ENCODE measurements around the gene TPST2.
"Not testable (repeated sequence)": the region's sequence is repeated elsewhere in the genome, so short reads cannot be mapped to it uniquely, and the experiment has no call there.

TPST2 gene

GRCh38 chr22:26534171-26534855 is 55.6 kb downstream of the TPST2 start:
- no peak for DNase-seq (ENCODE audit: low read depth in 2 of 2)

GRCh38 chr22:26529345-26529744 is 60.6 kb downstream of the TPST2 start:
- DNase-seq (ENCODE audit: low read depth in 2 of 2) = no peak

GRCh38 chr22:26528518-26528917 is 61.4 kb downstream of the TPST2 start:
- DNase-seq (ENCODE audit: low read depth in 2 of 2) = not testable (repeated sequence)

- DNase-seq (ENCODE audit: low read depth in 2 of 2) = no peak
Observed at GRCh38 chr22:26527574-26528465, 62.1 kb downstream of the TPST2 start.

- no peak for DNase-seq (ENCODE audit: low read depth in 2 of 2)
Observed at GRCh38 chr22:26527167-26527566, 62.8 kb downstream of the TPST2 start.

- DNase-seq (ENCODE audit: low read depth in 2 of 2) = no peak
Observed at GRCh38 chr22:26525946-26526564, 63.9 kb downstream of the TPST2 start.

- DNase-seq (ENCODE audit: low read depth in 2 of 2) = no peak
Observed at GRCh38 chr22:26524870-26525269, 65.1 kb downstream of the TPST2 start.

- no peak for DNase-seq (ENCODE audit: low read depth in 2 of 2)
Observed at GRCh38 chr22:26522592-26522991, 67.3 kb downstream of the TPST2 start.

- DNase-seq (ENCODE audit: low read depth in 2 of 2) = no peak
Observed at GRCh38 chr22:26522012-26522411, 67.9 kb downstream of the TPST2 start.

- DNase-seq (ENCODE audit: low read depth in 2 of 2) = no peak
Observed at GRCh38 chr22:26517429-26517828, 72.5 kb downstream of the TPST2 start.

- no peak for DNase-seq (ENCODE audit: low read depth in 2 of 2)
Observed at GRCh38 chr22:26516503-26516902, 73.4 kb downstream of the TPST2 start.

- DNase-seq (ENCODE audit: low read depth in 2 of 2) = no peak
Observed at GRCh38 chr22:26515931-26516330, 74.0 kb downstream of the TPST2 start.

- no peak for DNase-seq (ENCODE audit: low read depth in 2 of 2)
Observed at GRCh38 chr22:26514419-26515161, 75.3 kb downstream of the TPST2 start.

- no peak for DNase-seq (ENCODE audit: low read depth in 2 of 2)
Observed at GRCh38 chr22:26513838-26514237, 76.1 kb downstream of the TPST2 start.

- DNase-seq (ENCODE audit: low read depth in 2 of 2) = peak; percentile 90 to 92
Observed at GRCh38 chr22:26512149-26512793, 77.7 kb downstream of the TPST2 start, which contains the start of gene TFIP11. Gene TFIP11 (minus strand): TSS chr22:26512473. CDS start chr22:26510272, 2,201 bp downstream.

- DNase-seq (ENCODE audit: low read depth in 2 of 2) = no peak
Observed at GRCh38 chr22:26508148-26508547, 81.8 kb downstream of the TPST2 start.

- DNase-seq (ENCODE audit: low read depth in 2 of 2) = no peak
Observed at GRCh38 chr22:26503758-26504157, 86.2 kb downstream of the TPST2 start.

GRCh38 chr22:26502688-26503561 is 87.0 kb downstream of the TPST2 start:
- DNase-seq (ENCODE audit: low read depth in 2 of 2) = peak; percentile 36 to 60

- no peak for DNase-seq (ENCODE audit: low read depth in 2 of 2)
Observed at GRCh38 chr22:26501996-26502395, 87.9 kb downstream of the TPST2 start.

GRCh38 chr22:26499188-26499703 is 90.7 kb downstream of the TPST2 start:
- DNase-seq (ENCODE audit: low read depth in 2 of 2) = no peak

Measured in stimulated activated CD8-positive, alpha-beta memory T cell treated with anti-CD3 and anti-CD28 coated beads, Interleukin-15, amount 100 ng/mL, for 48 hours (primary cell).